Fibroblast of peridontal ligament (primary cell): ENCODE results near the gene WRAP73.

Experiments used
- DNase-seq: peaks from one replicate; pipeline ENCODE4 v3.0.0-alpha.2; 2010; ENCODE audit errors: extremely low read depth

Gene WRAP73, protein sequence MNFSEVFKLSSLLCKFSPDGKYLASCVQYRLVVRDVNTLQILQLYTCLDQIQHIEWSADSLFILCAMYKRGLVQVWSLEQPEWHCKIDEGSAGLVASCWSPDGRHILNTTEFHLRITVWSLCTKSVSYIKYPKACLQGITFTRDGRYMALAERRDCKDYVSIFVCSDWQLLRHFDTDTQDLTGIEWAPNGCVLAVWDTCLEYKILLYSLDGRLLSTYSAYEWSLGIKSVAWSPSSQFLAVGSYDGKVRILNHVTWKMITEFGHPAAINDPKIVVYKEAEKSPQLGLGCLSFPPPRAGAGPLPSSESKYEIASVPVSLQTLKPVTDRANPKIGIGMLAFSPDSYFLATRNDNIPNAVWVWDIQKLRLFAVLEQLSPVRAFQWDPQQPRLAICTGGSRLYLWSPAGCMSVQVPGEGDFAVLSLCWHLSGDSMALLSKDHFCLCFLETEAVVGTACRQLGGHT

DNA sequence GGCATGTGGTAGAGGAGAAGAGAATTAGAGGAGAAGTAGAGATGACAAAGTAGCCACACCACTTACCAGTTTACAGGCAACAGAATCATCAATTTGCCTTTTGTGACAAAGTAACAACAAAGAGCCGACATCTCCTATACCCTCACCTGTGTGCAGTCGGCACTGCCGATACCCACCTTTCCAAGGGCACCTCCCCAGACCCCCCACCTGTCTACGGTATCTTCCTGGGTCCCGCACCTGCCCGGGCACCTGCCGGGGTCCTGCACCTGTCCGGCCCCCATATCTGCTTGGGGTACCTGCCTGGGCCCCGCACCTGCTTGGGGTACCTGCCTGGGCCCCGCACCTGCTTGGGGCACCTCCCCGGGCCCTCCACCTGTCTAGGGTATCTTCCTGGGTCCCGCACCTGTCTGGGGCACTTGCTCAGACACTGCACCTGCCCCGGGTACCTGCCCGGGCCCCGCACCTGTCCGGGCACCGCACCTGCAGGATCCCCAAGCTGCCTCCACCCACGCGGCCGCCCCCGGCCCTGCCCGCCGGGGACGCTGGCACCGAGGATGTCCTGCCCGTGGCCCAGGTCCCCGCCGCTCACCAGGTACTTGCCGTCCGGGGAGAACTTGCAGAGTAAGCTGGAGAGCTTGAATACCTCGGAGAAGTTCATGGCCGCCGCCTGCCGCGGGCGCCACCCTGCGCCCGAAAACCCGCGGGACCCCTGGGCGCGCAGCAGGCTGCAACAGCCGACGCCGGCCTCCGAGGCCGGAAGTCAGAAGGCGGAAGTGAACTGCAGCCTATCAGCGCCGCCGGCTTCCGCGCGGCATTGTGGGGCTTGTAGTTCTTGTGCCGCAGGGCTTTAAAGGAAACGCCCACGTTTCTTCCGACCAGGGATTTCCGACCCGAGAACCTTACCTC is at the start of gene WRAP73:
TSS of gene WRAP73 (minus strand) at position 762 of the 906 bp plus-strand sequence. CDS start at position 658, 104 bp downstream.
- DNase-seq, result peak; percentile 87

DNA sequence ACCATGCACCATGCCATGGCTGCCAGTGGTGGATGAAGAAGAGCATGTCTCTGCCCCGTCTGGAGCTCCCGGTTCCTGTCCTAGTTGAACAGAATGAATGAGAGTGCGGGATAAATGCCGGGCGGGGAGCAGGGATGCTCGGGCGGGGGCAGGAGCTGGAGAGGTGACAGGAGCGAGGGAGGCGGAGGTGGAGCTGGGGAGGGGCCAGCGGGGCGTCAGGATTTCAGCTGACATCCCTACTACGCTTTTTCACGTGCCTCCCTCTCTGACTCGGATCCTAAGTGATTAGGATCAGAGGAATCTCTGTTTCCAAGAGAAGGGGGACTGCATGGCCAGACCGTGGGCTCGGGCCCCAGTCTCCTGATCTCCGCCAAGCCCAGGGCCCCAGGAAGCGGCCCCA is 49.7 kb upstream of the WRAP73 start:
- no peak for DNase-seq

DNA sequence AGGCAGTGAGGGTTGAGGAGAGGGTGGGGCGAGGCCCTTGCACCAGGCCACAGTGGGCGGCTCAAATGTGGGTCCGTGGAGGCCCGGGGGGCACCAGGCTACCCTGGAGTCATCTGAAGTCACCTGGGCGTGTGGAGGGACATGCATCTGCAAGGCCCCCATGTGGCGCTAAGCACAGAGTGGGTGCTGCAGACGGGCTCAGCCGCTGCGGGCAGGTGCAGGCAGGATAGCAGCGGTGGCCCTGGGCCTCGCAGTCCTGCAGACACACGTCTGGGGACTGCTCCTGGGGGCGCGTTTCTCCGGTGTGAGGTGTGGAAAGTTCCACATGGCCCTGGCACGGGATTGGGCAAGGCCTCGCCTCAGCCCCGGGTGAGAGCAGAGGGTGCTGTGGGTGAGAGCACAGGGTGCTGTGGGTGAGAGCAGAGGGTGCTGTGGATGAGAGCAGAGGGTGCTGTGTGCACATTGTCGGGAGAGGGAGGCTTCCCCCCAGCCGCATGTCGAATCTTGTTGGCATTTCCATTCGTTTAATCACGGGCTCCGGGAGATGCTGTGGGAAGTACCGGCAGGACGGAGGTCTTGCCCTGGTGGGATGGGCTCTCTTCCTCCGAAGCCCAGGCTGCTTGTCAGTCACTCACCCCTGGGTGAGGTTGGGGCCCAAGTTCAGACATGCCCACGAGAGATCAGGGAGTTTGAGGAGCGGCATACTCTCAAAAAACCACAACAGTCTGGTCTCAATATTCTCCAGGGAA is 48.9 kb upstream of the WRAP73 start:
- no peak for DNase-seq

- DNase-seq, result no peak
Observed at GRCh38 chr1:3697810-3698209, 47.9 kb upstream of the WRAP73 start.

DNA sequence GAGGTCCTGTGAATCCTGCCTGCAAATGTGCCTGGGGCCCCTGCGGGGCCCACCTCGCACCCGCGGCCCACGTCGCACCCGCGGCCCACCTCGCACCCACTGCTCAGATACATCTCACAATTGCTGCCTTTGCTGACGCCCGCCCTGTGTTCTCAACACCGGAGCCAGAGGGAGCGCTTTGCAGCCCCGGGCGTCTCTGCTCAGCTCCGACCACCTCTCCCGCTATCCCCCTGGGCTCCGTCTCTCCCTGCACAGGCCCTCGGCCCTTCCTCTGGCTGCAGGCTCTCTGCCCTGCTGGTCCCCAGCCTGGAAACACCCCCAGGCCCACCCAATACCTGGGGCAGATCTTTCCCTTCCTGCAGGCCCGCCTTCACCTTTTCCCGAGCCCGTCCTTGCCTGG is 47.2 kb upstream of the WRAP73 start:
- DNase-seq, result no peak

- DNase-seq, result no peak
Observed at GRCh38 chr1:3696689-3697088, 46.8 kb upstream of the WRAP73 start.

DNA sequence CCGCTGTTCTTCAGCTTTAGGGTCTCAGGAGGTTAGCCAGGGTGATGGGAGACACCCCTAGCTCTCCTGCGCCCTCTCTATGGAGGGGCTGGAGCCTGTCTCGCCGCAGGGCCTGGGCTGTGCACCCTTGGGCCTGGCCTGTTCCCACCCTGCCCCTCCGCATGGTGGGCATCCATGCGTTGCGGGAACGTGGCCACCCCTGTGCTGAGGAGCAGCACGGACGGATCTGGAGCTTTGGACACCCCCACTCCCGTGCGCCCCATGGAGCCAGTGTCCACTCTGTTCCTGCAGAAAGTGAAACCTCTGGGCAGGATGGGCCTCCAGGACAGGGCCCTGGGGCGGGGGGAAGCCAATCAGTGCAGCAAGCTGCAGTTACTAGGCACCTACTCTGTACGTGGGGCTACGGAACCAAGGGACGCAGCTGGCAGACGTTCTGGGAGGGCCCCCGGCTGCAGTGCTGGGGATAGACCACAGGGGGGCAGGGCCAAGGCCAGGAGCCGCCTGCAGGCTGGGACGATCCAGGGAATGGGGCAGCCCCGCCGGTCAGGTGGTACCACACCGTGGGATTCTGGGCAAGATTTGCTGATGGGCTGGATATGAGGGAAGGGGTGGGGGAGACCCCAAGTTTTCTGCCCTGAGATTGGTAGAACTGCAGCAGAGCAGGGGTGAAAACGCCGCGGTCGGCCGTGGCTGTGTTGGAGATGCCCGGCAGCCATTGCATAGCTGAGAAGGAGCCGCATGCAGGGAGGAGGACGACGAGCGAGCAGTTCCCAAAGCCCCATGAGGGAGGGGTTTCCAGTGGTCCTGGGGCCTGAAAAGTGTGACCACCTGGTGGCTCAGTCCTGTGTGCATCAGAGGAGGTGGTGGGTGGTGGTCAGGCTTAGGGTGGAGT is 45.7 kb upstream of the WRAP73 start:
- DNase-seq, result peak; percentile 0

DNA sequence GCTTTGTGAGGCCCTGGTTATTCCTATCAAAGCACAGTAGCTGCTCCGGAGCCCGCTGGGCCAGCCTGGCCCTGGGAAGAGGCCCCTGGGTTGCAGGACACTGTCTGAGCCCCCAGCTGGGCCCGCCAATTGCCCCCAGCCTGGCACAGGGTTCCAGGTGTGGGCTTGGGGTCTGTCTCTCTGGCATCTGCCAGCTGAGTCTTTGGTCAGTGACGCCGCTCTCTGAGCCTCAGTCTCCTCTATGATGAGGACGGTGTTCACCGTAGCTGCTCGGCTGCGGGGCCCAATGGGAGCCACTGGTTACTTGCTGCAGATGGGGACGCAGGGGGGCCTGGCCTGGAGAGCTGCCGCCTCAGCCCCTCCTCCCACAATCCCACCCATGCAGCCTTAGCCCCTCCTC is 43.4 kb upstream of the WRAP73 start:
- DNase-seq, result no peak

- no peak for DNase-seq
Observed at GRCh38 chr1:3692598-3692997, 42.7 kb upstream of the WRAP73 start.

DNA sequence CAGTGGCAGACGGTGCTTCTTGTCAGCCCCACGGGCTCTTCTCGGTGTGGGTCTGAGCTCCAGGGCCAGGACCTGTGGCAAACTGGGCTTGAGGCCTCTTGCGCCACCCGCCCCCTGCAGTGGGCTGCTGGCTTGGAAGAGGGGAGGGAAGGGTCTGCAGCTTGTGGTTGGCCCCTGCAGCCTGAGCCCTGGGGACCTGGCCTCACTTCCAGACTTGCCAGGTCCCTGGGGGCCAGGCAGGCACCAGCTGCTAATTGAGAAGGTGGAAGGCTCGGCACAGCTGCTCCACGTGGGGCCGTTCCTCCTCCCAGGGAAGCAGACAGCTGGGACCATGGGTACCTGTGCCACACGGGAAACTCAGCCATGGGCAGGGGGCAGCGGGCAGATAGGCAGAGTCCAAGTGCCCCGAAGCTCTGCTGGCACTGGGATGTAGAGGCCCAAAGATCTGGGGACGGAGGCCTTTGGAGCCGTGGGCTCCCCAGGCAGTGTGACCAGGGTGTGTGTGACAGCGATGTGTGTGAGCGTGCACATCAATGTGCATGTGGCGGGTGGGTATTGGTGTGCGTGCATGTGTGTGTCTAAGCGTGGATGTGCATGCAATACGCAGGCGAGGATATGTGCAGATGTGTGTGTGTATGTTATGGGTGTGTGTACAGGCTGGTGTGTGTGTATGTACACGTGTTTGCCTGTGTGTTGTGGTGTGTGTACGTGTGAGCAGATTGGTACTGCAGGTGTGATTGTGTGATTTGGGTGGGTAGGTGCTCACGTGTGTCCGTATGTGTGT is 41.7 kb upstream of the WRAP73 start:
- DNase-seq, result no peak

- no peak for DNase-seq
Observed at GRCh38 chr1:3690282-3691065, 40.6 kb upstream of the WRAP73 start.

DNA sequence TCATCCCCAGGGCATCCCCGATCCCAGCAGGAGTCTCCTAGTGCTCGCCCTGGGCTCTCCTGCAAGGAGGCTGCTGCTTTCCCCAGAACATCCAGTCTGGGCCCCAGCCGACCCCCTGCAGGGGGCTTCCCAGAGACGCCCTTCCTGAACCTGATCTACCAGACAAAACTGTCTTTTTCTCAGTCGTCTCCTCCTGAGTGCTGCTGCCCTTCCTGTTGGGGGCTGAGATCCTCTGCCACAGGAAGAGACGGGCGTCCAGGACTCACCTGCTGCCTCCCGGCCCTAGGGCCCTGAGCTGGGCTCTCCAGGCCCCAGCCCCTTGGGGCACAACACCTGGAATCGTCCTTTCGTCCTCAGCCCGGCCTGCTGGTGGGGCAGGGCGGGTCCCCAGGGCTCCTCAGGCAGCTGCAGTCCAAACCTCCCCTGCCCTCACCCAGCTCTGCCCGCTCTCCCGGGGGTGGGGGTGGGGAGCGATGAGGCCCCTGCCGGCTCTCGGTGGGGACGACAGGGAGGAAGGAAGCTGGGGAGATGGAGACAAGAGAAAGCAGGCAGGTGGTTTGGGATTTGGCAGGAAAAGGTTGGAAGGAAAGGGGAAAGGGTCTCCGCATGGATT is 39.3 kb upstream of the WRAP73 start:
- DNase-seq, result no peak

DNA sequence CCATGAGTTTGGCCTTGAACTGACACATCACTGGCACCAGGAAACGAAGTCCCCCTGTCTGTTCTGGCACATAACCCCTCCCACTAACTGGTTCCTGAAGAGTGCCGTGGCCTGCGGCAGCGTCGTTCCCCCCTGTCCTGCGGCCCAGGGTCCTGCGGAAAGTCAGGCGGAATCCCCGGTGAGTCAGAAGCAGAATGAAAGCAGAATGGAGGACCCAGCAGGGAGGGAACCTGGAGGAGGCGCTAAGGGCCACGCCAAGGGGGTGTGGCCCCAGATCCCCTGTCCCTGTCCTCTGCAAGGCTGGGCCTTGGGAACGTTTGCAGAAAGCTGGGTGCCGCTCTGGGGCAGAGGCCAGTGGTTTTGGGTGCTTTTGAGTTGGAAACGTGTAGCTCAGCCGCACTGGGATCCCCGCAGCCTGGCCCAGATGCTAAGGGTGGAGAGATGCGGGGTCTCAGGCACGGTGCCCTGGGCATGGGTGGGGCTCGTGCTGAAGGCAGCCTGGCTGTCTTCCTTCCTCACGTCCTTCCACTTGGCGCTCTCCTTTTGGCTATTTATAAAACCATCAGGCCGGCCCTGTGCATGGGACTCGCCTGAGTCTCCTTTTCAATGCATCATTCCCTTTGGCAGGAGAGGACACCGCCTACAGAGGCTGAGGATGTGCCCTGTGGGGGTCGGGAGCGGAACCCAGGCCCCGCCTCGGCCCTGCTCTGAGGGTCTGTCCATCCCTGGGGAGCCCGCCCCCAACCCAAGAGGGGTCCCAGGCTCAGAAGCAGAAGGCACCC is 38.6 kb upstream of the WRAP73 start:
- DNase-seq, result no peak

GRCh38 chr1:3687504-3687903 is 37.6 kb upstream of the WRAP73 start:
- no peak for DNase-seq

DNA sequence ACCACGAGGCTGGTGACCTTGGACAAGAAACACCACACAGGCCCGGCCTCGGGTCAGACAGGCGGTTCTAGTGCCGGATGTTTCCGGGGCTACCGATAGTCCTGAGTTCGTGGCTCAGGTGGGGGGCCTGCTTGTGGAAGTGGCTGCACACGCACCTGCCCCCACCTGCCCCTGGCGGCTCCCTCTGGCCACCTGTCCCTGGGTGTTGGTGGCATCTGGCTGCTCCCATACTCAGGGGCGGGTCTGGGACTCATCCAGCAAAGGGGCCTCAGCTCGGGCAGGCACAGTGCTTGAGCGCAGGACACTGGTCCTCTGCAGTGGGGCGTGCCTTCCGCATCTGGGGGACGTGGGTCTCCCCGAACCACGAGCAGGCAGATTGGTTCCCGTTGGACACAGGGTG is 36.0 kb upstream of the WRAP73 start:
- no peak for DNase-seq

DNA sequence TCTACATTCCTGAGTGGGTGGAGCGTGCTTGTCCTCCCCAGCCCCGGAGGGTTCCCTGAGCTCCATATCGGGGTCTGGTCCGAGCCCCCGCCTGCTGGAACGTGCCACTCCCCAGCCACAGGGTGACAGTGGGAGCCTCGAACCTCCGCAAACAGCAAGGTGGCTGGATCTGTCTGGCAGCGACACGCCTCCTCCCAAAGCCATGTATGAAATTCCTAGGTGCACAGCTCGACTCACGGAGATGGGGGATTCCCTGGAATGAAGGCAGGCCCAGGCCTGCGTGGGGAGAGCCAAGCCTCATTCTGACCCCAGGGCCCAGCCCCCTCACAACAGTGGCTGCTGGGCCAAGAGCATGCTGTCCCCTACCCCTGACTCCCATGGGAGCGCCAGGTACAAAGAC is 35.3 kb upstream of the WRAP73 start:
- DNase-seq, result no peak

DNA sequence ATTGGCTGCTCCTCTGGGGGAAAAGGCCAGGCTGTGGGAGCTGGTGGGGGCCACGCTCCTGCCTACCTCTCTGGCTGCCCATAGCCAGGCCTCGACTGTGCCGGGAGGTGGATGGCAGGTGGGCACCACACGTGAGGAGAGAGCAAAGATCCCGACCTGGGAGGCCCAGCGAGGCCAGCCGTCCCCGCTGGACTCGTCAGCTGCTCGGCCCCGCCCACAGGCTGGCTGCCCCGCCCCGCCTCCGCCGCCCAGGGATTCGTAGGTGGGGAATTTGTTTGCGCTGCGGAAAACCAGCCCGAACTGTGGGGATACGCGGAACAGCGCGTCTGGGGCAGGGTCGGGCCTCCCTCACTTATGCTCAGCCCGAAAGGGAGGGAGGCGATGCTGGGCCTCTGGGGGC is 34.1 kb upstream of the WRAP73 start:
- DNase-seq, result no peak

DNA sequence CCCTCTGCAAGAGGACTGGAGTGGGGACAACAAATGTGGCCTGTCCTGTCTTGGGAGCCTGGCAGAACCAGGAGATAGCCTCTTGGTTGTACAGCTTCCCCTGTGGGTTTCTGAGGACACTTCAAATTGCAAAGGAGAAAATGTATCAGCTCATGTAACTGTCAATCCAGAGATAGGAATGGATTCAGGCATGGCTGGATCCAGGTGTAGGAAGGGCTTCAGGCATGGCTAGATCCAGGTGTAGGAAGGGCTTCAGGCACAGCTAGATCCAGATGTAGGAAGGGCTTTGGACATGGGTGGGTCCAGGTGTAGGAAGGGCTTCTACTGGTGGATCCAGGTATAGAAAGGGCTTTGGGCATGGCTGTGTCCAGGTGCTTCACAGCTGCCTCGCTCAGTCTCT is 33.3 kb upstream of the WRAP73 start:
- no peak for DNase-seq
